NCI-H1048 (cell line): ENCODE data around the gene ACAD11.

Experiments used
- DNase-seq: peaks from one replicate; lab custom pipeline; 2025; lab: John Stamatoyannopoulos, UW

The ACAD11 gene

DNA sequence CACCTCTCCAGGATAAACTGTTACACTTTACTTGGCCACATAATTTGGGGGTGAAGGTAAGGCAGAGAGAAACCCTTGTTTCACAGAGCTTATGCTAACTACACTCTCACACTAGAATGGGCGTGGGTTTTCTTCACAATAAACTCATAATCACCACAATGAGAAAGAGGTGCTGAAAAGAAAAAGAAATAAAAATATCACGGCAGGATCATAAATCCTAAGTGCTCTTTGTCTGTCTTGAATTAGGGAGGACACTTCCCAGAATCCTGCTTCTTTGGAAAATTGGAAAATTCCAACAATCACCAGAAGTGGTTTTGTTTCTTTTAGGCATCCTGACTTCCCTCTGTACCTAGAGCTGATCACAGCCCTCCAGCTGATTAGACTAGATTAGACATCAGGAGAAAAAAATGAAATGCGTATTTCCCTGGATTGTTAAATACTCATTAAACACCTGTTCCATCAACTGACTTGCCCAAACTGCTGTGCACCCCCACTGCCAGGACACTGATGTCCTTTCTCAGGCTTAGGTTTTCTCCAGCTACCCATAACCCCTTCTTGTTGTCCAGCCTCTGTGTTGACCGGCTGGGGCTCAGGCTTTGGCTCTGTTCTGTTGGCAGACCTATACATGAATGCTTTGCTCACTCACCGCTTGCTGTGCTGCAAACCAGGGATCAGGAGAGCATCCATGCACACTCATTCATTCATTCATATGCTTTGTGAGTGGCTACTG is 104.1 kb downstream of the ACAD11 start:
- no peak for DNase-seq

DNA sequence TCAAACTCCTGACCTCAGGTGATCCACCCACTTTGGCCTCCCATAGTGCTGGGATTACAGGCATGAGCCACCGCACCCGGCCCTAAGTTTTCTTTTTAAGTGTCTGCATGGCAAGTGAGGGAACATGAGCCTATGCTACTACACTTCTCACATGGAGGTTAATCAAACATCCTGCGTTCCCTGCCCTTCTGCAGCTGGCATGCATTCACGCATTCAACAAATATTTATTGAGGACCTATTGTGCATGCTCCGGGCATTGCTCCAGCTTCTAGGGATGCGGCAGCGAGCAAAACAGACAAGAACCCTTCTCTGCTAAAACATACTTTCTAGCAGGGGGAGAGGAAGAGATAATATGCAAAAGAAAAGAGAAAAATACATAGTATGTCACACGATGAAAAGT is 105.2 kb downstream of the ACAD11 start:
- DNase-seq = no peak

DNA sequence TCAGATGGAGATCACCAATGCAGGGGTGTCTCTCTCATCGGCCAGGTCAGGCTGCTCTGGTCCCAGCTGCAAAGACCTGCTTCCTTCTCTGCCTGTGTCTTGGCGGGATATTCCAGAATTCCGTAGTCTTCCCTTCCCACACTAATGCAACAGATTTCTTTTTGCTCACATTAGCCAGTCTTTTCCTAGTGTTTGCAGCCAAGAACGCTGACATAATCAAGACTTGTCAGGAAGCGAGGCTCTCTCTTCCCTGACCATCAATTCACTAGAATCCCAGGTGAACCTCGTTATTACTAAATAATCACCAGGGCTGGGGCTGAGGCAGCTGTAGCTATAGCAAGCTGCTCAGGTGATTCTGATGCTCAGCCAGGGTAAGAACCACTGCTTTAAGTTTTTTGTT is 105.8 kb downstream of the ACAD11 start:
- DNase-seq = no peak

DNA sequence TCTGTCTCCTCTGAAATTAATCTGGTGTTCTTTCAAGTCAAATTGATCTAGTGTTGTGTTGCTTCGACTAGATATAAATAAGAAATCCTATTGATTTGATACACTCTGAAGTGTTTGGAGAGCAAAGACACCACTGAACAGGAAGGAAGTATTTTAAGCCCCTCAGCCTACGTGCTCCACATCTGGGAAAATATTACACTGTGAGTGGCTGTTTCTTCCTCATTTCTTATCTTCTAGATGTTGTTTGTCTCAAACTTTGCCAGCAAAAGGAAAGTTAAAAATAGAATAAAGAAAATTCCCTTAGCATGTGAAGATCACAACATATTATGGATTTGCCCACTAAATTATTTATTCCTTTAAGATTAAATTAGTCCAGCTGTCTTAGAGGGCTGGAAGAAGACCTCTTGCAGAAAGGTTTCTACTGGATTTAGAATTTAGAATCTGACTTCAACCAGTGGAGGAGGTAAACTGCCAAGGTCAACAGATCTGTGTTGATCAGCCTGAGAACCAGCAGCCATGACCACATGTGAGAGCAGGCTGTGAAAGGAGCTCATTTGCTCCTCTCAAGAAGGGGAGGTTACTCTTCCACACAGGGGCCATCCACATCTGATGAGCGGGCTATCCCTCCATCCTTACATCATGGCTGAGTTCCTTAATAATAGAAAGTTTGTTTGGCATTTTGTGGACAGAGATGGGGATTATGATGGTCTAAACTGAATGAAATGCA is 108.9 kb downstream of the ACAD11 start:
- no peak for DNase-seq

DNA sequence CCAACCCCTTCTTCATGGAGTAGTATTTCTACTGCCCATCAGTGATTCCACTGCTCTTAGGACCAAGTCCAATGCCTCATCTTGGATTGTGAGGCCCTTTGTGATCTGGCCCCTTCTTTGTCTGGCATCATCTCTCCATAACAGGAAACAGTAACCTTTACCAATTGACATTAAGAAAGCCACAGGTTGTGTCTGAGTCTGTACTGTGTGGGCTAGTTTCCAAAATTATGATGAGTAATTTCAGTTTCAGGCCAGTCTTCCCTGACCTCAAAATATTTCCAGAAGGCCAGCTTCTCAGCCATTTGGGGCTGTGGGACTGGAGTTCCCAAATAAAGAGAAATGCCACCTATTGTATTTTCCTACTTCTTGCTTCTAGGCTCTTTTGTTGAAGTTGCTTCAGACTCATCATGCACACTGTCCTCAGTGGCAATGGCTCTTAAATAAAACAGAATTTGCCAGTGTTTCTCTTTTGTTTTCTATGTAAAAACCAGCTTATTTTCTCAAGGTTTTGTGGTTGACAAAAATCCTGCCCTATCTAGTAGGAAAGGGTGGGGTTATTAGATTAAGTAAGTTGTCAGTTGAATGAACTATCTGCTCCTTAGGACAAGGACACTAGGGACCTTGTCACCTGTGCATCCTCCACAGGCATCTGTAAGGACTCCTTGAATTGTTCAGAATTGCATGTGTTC is 109.6 kb downstream of the ACAD11 start:
- DNase-seq = no peak

DNA sequence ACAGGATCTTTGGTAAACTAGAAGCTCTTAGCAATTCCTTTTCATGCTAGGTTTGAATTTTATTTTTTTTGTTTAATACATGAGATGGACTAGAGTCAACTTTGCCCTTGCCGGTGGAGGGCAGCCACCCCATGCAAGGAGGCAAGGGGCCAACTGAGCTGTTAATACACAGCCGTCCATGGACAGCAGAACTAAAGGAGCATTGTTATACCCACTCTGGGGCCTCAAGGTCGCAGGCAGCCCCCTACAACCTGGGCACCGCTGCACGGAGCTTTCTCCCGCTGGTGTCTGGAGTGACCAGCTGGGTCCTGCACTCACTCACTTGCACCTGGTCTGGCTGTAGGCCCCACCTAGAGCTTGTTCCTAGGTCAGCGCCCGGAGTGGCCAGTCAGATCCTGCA is 110.4 kb downstream of the ACAD11 start:
- no peak for DNase-seq

DNA sequence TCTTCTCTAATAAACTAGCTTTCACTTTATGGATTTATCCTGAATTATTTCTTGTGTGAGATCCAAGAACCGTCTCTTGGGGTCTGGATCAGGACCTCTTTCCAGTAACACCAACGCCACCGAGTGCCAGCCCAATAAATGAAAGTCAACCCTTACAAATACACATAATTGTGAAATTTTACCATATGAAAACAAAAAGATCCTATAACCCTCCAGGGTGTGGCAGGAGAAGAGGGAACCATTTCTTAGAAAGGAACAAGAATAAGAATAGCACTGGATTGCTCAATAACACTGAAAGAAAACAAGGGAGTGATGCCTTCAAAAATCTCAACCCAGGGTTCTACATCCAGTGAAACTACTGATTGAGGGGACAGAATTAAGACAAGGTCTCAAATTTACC is 114.1 kb downstream of the ACAD11 start:
- no peak for DNase-seq

DNA sequence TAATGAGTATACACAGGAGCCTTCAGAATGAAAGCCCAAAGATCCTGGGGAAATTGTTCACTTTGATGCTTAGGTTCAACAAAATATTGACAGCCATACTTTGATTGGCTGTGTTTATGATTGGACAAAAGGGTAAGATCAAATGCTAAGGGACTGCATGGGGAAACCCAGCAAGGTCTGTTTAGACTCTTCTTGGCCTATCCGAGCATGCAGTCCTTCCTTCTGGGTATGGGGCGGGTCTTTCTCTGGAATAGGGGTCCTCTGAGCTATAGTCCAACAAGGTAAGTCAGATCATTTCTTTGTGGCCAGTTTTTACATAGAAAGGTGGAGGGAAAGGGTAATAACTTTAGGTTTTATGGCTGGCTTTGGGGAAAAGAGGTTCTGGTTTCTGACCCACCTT is 115.5 kb downstream of the ACAD11 start:
- DNase-seq = no peak

DNA sequence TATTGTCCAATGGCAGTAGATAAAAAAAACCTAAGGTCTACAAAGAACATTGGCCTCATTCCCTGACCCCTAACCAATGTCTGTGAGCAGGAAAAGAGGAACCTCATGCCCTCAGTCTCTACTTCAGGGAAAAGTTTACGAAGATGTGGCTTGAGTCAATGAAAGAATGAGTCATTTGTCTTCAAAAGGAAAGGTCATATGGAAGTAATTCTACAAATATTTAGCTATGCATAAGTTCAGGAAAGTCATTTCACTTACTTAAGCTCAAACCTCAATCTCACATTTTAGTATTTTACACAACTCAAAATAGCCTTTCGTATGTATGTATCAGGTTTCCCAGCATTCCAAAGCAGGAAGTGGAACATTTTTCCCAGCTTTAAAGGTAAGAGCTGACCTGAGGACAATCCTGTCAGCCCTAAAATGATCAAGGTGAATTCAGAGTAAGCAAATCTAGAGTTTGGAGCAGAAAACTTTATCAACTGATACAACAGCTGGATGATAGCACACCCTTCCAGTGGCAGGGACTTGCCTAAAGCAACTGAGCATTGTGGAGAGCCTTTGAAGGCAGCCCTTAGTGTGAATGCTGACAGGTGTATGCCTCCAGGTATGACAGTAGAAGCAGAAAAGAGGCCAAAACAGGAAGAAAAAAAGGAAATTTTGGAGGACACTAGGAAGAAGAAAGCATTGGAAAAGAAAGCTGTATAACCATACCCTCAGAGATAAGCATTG is 116.4 kb downstream of the ACAD11 start:
- DNase-seq = no peak

DNA sequence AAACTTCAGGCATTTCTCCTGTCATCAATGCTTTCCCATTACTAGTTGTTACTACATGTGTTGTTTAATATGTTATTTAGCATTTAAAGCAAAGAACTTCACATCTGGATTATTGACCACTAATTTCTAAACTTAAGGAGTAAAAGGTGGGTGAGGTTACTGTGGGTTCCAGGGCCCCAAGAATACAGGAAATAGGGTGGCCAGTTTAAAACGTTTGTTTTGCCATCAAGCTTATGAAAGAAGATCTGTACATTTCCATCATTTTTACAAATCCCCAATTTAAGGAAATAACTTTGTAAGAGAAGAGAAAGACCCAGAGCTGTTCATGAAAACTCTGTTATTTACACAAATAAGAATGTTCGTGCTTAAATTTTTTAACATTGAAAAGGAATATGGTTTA is 117.0 kb downstream of the ACAD11 start:
- no peak for DNase-seq

DNA sequence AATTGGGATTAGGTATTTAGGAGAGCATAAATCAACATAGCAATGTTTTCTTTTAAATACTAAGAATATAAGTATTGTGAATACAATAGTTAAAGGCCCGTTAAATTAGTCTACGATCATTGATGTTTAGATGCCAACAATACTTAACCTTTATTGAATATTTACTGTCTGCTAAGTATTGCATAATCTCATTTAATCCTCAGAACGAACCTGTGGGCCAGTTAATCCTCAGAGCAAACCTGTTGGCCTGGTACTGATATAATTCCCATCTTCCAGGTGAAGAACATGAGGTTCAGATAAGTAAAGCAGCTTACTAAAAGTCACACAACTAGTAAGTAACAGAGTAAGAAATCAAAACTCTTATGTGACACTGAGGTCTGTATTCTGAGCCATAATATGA is 119.9 kb downstream of the ACAD11 start:
- no peak for DNase-seq

DNA sequence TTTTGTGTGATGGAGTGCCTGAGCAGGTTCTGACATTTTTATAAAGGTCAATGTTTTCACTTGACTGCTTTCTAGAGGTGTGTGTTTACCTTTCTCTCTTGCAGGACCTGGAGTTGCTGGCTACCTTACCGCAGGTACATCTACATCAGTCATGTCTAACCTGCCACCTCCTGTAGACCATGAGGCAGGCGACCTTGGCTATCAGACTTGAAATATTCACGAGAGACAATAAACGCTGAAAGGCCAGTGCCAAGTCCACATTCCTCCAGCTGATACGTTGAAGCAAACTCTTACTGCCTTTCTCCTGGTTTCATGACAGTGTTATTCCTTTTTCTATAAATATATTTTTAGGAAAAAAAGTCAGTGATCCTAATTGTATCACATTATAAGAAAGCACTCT is 121.5 kb downstream of the ACAD11 start:
- DNase-seq = no peak

DNA sequence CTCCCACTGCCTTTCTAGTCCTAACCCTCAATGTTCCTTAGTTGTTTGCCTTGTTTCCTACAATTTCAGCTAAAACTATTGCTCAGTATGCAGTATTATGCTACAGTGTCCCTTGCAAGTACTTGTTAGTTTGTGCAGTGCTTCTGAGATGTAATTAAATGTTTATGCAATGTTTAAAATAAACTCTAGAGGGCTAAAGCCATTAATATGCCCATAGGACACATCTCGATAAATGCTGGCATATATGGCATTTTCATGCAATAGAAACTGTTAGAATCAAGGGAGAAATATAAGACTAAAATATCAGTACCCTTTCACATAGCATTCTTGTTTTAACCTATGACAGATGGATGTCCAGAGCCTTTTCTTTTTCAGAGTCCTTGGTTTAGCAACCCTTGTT is 122.3 kb downstream of the ACAD11 start:
- no peak for DNase-seq

DNA sequence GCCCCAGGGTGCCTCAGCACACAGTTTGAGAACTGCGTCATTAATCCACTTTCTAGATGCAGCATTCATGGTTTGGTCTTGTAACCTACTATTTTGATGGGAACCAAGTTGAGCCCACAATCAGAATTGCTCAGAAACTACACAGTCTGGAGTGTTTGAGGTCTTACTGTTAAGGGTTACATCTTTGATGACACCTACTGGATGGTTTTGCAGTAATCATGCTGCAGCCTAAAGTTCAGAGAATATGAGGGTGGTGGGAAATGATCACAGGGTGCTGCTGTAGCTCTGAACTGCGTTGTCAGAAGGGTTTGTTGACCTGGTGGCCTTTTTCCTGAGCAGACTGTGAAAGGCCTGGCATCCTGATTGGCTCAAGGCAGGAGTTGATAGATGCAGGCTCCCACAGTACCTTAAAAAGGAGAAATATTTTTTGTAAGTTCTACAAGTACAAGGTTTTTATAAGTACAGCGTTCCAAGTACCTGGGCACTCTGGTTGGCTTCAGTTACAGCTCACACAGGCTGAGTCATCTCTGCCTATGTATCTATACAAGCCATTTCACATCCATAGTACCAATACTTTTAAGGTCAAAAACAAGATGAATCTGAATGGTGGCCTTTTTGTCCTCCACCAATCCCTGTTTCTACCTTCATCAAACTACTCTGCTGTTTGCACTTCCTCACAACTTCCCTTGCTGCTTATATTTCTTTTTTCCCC is 123.0 kb downstream of the ACAD11 start:
- no peak for DNase-seq

DNA sequence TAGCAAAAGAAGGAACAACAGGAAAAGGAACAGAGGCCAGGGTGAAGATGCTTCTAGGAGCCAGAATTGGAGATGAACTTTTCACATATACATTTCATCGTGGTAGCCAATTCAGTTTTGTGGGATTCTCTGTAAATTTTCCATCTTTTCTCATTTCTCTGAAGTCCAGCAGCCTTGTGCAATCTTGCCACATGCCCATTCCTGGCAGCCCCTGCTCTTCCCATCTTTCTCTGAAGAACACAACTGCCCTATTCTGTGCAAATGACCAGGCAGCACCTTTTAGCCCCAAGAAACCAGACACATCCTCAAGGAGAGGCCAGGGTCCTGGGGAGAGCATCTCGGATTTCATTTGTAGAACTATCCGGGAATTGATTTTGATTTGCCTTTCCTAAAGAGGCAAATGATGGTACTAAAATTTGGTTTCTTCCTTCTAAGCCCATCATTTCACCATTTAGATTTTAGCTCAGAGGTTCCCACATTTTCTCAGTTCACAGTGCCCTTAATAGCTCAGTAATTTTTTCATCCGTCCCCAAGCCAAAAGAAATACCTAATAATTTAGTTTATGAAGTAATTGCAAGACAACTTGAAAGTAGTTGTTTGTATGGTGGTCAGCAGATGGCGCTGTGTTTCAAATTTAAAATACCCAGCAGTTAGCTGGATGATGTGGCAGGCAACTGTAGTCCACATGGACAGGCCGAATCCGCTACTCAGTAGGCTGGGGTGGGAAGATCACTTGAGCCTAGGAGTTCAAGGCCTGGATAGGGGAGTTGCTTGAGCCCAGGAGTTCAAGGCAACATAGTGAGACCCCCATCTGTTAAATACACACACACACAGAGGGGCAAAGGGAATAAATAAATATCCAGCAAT is 123.8 kb downstream of the ACAD11 start:
- DNase-seq = no peak

DNA sequence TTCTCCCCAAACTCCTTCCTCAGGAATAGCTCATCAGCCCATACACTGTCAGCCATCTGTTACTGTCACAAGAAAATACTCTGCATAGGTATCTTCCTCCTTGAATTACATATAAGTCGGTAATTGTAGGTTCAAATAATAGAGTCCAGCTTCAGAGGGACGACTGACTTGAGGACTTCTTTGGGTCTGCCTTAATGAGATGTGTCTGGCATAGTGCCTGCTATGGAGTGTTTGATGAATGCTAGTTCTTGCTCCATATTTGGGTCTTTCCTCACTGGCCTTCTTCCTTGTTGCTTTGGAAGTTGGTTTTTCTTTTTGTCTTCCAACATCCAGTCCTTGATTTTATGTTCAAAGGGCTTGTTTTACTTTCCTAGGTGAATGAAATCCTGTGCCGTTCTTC is 129.0 kb downstream of the ACAD11 start:
- no peak for DNase-seq

DNA sequence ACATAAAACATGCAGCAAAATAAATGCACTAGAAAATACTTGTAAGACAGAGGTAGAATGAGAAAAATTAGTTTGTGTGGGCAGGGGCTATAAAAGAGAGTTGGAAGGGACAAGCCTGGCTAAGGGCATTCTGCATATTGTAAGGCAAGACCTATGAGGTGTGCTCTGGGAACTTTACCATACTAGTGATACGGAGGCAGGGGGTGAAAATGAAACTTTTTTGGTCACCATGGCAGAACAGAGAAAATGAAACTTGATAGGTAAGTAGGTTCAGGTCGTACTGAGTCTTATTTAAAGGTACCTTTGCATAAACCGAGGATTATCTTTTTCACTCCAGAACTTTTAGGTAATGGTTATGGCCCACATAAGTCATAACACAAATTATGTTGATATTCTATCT is 137.3 kb downstream of the ACAD11 start:
- DNase-seq = no peak

DNA sequence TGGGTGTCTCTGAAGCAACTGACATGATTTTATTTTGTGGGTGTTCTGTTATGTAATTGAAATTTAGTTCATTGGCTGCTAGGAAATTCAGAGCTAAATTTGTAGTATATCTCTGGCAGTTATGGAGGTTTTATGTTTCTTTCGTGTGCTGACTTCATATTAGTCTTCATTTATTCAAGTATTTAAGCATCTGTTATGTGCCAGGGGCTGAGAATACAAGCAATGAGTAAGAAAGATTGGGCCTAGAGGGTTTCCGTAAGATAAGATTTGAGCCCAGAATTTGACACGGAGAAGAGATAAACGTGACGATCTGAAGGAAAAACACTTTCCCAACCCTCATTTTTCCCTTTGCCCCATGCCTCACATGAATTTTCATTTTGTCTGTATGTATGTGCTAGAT is 137.7 kb downstream of the ACAD11 start:
- no peak for DNase-seq

DNA sequence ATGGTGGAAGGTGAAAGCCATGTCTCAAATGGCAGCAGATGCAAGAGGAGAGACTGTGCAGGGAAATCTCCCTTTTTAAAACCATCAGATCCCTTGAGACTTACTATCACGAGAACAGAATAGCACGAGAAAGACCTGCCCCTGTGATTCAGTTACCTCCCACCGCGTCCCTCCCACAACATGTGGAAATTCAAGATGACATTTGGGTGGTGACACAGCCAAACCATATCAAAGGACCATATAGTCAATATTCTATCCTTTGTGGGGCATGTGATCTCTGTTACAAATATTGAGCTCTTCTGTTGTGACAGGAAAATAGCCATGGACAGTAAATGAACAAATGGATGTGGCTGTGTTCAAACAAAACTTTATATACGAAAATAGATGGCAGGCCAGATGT is 139.7 kb downstream of the ACAD11 start:
- DNase-seq = no peak

DNA sequence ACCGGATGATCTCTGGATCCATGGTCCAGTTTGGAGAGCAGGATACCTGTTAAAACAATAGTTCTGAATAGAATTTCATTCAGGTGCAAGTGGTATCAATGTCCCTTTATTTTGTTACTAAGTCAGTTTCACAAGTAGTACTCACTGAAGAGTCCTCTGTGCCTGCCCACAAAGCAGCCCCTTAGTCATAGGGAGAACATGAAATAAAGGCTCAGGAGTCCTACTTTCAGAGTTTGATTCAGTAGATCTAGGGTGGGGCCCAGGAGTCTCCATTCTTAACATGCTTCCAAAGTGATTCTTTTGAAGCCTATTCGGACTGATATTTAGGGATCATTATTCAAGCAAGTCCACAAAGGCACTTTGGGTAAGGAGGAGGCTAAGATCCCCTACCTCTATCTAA is 142.3 kb downstream of the ACAD11 start:
- no peak for DNase-seq

DNA sequence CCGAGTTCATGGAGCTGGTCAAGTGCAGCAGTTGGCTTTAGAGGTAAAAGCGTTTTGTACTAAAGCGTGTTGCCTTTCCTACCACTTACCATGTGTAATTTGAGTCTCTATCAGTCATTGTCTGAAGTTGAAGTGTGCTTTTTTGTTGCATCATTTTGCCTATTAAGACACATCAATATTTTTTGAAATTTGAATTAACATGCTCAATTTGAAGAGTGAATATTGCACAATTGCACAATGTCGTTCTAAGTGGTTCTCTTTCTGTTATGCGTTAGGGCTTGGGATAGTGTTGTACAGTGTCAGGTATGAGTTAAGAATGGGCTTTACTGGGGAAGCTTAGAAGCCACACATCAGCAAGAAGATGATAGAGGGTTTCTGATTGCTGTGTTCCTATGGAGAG is 146.6 kb downstream of the ACAD11 start:
- no peak for DNase-seq
